CD4-positive, alpha-beta T cell treated with Interleukin-4 for 4 hours (primary cell): ENCODE measurements around the gene TMEM26.

Source experiments
- DNase-seq: peaks from one replicate; pipeline ENCODE4 v3.0.0-alpha.2; 2020

The TMEM26 gene

GRCh38 chr10:61458031-61458430 is 4.8 kb upstream of the TMEM26 start:
- no peak for DNase-seq

DNA sequence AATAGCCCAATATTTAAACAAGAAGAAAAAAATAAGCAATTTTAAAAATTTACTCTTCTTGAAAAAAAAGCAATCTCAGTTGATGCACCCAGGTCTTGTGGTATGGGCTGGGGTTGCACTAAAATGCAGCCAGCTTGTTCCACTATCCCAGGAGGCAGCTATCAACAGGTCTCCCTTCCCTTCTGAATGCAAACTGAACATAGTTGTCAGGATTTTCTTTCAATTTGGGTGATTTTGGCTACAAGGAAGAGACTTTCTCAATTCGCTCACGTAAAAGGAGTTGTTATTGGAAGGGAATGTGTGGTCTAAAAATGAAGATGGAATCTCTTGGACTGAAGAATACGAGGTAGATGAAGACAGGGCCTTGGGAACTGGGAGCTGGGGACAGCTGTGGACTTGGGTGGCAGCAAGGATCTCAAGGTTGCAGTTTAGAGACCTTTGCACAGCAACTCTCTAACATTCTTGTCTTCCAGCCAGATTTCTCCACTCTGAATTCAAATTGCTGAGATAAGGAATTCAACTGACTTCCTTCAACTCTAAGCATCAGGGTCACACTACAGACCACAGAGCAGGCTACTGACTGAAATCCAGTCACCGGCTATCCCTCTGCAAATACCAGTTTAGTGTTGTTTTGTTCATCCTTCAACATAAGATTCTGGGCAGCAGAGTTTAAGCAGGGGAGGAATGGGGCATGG is 3.1 kb upstream of the TMEM26 start:
- no peak for DNase-seq

GRCh38 chr10:61455656-61456055 is 2.5 kb upstream of the TMEM26 start:
- no peak for DNase-seq

- DNase-seq: no peak
Observed at GRCh38 chr10:61454541-61454940, 1.4 kb upstream of the TMEM26 start.

- no peak for DNase-seq
Observed at GRCh38 chr10:61452151-61452651, 980 bp downstream of the TMEM26 start.

DNA sequence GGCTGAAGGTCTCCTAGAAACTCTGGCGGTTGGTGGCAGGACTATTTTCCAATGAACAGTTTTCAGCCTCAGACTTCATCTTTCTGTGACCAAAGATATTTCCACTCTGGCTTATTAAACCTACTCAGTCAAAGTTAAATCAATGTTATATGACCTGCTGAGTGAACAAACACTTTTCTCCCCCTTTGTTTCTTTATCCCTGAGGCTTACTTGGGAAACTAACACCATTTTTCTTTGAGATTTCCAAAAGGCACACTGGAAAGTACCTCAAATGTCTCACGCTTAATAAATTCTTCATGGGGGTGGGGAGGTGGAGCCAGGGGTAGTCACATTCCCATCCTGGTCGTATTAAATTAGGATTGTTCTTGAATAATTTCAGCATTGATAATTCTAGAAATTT is 1.8 kb downstream of the TMEM26 start:
- no peak for DNase-seq

- DNase-seq: no peak
Observed at GRCh38 chr10:61448841-61449600, 4.2 kb downstream of the TMEM26 start.

- DNase-seq: no peak
Observed at GRCh38 chr10:61448091-61448490, 5.1 kb downstream of the TMEM26 start.

DNA sequence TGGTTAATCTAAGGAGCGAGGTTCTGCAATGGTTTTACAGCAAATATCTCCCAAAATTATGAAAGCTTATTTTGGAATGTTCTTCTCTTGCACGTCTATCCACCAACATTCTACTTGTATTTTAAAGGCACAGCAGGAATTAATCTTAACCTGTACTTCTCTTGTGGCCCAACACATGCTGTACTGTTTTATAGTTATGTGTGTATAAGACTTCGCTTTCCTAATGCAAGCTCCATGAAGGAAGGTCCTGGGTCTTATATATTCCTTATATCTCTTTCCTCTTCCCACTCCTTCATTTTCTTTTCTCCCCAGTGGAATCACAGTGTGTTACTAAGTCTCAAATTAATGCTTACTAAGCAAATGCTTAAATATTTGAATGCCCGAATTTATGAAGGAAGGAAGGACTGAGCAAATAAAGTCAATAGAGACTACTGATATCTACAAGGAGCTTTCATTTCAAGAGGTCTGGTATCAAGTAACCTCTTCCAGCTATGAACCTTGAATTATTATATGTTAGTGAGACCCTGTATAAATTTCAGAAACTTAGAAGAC is 14.0 kb downstream of the TMEM26 start:
- no peak for DNase-seq

- DNase-seq: no peak
Observed at GRCh38 chr10:61438141-61438988, 14.8 kb downstream of the TMEM26 start.

- DNase-seq: no peak
Observed at GRCh38 chr10:61423178-61423577, 30.0 kb downstream of the TMEM26 start.

DNA sequence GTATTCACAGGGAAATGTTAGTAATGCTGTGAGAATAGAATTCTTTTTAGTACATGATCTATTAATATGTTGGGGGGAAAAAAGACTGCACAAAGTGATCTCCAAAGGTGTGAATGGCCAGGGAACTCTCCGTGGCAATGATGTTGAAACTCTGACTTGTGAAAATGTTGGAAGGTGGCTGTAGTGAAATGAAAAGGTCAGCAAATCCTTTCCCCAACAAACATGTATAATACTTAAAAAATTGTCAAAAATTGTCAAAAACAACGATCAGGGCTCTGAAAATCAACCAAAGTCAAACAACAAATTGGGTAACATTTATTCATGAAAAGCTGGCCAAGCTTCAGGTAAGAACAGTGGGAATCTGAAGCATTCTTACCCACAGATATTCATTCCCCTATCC is 35.5 kb downstream of the TMEM26 start:
- no peak for DNase-seq

DNA sequence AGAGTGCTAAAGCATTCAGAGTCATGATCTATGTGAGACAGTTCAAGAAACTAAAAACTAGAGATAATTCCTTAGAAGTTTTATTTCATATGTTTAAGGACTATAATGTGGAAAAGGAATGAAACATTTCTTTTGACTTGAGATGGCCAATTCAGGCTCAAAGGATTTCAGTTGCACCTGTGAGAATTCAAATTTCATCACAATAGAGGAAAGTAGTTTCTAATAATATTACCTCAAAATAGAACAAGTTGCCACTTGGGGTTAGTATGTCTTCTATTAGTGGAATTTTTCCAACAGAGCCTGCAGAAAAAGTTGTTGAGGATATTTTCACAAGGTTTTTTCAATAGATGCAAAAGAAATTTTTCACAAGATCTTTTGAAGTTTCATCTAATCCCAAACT is 37.4 kb downstream of the TMEM26 start:
- no peak for DNase-seq

- DNase-seq: no peak
Observed at GRCh38 chr10:61411706-61412105, 41.5 kb downstream of the TMEM26 start.

- DNase-seq: no peak
Observed at GRCh38 chr10:61410353-61411070, 42.7 kb downstream of the TMEM26 start.

GRCh38 chr10:61409157-61409556 is 44.0 kb downstream of the TMEM26 start:
- DNase-seq: no peak

DNA sequence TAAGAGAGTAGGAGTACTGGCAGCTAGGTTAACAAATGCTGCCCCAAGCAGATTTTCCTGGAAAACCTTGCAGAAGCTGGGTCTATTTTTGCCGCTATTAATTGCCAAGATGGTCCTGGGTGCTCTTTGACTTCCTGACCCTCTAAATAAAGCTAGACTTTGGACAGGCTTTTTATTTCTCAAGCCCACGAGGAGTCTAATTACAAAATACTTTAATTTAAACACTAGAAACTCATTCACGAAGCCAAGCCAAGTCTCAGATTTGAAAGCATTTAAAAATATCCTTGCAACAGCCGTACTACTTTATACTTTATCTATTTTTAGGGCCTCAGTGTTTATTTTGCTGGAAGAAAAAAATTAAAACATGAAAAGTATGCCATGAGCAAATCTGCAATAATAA is 45.1 kb downstream of the TMEM26 start:
- DNase-seq: no peak

DNA sequence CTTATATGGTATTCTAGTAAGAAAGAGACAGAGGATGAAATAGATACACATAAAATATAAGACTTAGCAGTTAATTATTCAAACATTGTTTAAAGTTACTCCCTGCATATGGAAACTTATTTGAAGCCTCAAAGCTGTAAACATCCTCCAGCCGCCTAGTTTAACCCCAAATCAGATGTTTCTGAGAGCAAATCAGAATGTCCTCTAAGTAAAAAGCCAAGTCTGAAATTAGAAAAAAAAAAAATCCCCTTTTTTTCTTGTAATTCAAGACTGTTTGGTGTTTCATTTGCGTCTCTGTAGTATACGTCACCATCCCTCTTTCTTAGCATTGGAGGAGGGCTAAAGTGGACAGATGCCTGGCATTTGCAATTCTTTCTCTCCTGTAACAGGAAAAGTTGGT is 46.4 kb downstream of the TMEM26 start:
- no peak for DNase-seq

GRCh38 chr10:61406242-61406641 is 46.9 kb downstream of the TMEM26 start:
- DNase-seq: no peak

DNA sequence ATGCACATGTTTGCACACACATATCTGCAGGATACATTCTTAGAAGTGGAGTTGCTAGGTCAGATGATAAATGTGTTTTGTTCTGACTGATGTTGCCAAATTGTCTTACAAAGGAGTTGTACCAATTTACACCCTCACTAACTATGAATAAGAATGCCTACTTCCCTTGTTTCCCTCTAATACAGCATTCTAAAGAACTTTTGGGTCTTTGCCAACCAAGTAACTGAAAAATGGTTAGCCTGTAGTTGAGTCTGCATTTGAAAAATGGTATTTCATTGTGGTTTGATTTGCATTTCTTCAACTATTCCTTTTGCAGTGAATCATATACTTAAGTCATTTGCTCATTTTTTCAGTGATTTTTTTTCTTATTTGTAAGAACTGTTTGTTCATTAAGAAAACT is 48.4 kb downstream of the TMEM26 start:
- no peak for DNase-seq

GRCh38 chr10:61400524-61400923 is 52.7 kb downstream of the TMEM26 start:
- DNase-seq: no peak

DNA sequence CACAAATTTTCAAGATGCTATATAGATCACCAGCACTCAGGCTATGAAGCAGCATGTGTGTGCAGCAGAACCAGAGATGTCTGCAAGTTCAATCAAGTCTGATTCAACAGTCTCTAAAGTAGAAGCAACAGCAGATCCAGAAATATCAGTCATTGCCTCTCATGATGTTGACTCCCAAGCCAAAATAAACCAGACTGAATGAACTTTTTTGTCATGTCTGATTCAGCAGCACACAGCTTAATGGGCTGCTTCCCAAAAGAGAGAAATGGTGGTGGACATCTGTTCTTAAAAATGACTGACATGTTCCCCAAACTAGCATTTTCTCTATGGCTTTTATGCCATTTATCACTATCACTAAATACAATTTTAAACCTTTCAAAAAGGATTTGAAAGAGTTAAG is 53.8 kb downstream of the TMEM26 start:
- DNase-seq: no peak
